MM.1S (cell line): ENCODE measurements around the gene DUSP8.

Experiments
- DNase-seq: peaks from one replicate; pipeline ENCODE4 v3.0.0-alpha.2; 2015
- H2AFZ ChIP-seq: fragments of 300-600 bp; sonication (generic); 2 replicates; pipeline ENCODE4 v1.6.0; 2016; ENCODE audit warnings: antibody characterized with exemption, low read length
- H3F3A ChIP-seq: fragments of 300-600 bp; sonication (generic); 2 replicates; pipeline ENCODE4 v1.6.1; 2016; ENCODE audit warnings: mild to moderate bottlenecking, antibody characterized with exemption, low read length, moderate library complexity, mixed read lengths; ENCODE audit not compliant: insufficient read depth
- H3K27ac ChIP-seq: fragments of 300-600 bp; sonication (generic); 2 replicates; pipeline ENCODE4 v1.5.1; 2016; ENCODE audit warnings: mild to moderate bottlenecking, low read length
- H3K27me3 ChIP-seq: fragments of 300-600 bp; sonication (generic); replicated peaks from 2 replicates; pipeline ENCODE4 v1.6.0; 2016; ENCODE audit warnings: low read length; ENCODE audit not compliant: insufficient read depth
- H3K36me3 ChIP-seq: fragments of 300-600 bp; sonication (generic); replicated peaks from 2 replicates; pipeline ENCODE4 v1.6.1; 2016; ENCODE audit warnings: mild to moderate bottlenecking, low read length, mixed read lengths; ENCODE audit not compliant: insufficient read depth
- H3K4me1 ChIP-seq: fragments of 300-600 bp; sonication (generic); 2 replicates; pipeline ENCODE4 v1.6.1; 2016; ENCODE audit warnings: low read length, mixed read lengths
- H3K4me2 ChIP-seq: fragments of 300-600 bp; sonication (generic); 2 replicates; pipeline ENCODE4 v1.6.0; 2016; ENCODE audit warnings: low read depth, low read length
- H3K4me3 ChIP-seq: fragments of 300-600 bp; sonication (generic); 2 replicates; pipeline ENCODE4 v1.5.1; 2016; ENCODE audit warnings: low read length, mixed read lengths
- H3K79me2 ChIP-seq: fragments of 300-600 bp; sonication (generic); 2 replicates; pipeline ENCODE4 v1.6.1; 2016; ENCODE audit warnings: mixed run types, low read length, mixed read lengths
- H3K9ac ChIP-seq: fragments of 300-600 bp; sonication (generic); 2 replicates; pipeline ENCODE4 v1.6.1; 2016; ENCODE audit warnings: low read length, mixed read lengths
- H3K9me2 ChIP-seq: fragments of 300-600 bp; sonication (generic); replicated peaks from 2 replicates; pipeline ENCODE4 v1.6.1; 2016; ENCODE audit warnings: mild to moderate bottlenecking, low read length, mixed read lengths; ENCODE audit not compliant: insufficient read depth
- H3K9me3 ChIP-seq: fragments of 300-600 bp; sonication (generic); replicated peaks from 2 replicates; pipeline ENCODE4 v1.6.1; 2016; ENCODE audit warnings: mild to moderate bottlenecking, low read length, mixed read lengths; ENCODE audit not compliant: insufficient read depth
- H4K20me1 ChIP-seq: fragments of 300-600 bp; sonication (generic); 2 replicates; pipeline ENCODE4 v1.6.1; 2016; ENCODE audit warnings: mild to moderate bottlenecking, low read length, moderate library complexity, mixed read lengths; ENCODE audit not compliant: insufficient read depth
- EZH2 ChIP-seq: fragments of 300-600 bp; sonication (generic); optimal IDR thresholded peaks from 2 replicates; pipeline ENCODE3; 2017; ENCODE audit warnings: low read depth, mild to moderate bottlenecking, antibody characterized with exemption, low read length, mixed read lengths
- EZH2phosphoT487 ChIP-seq: fragments of 300-600 bp; sonication (generic); IDR thresholded peaks from 2 replicates; pipeline ENCODE4 v1.6.1; 2018; ENCODE audit warnings: antibody characterized with exemption, low read length
- TF ChIP-seq, protein P1 (sequence below): fragments of 300-600 bp; sonication (generic); IDR thresholded peaks from 2 replicates; pipeline ENCODE4 v1.5.1; 2016; ENCODE audit warnings: antibody characterized with exemption, low read length, mixed read lengths

The DUSP8 gene

DNA sequence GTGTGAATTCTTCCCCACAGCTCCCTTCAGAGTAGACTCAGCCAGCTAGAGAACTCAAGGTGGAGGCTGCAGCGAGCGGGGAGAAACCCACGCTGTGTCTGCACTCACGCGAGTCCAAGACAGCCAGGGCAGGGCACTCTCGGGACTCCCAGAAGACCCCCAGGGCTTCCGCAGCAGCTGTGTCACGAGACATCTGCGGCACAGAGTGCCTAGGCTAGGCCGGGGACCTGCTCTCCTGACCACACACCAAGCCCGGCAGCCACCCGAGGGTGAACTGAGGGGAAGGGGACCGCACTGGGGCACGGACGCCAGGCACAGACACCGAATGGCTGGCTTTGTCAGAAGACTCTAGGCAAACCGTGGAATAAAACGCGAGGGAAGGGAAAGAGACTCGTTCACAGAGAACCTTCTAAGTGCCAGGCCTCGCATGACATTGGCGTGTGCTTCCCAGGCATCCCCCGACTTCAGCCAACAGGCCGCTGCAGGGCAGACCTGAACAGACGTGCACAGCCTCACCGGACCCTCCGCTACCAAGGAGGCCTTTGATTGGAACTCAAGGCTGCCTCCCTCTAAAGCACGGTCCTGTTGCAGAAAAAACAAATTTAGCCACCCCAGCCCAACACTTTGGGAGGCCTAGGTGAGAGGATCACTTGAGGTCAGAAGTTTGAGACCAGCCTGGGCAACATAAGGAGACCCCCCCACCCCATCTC lies 67.3 kb downstream of the DUSP8 start:
- H3K27ac ChIP-seq: no peak overlapping the region
- H4K20me1 ChIP-seq: no peaks in the 10 kb centered on the region
- H3K4me1 ChIP-seq: no peaks in the 10 kb centered on the region
- no peak overlapping the region for H3K4me2 ChIP-seq
- TF ChIP-seq EZH2phosphoT487 (no peak), EZH2 (no peak)
- H3K79me2 ChIP-seq: peaks cover 23% of the 10 kb centered on the region
- no peaks in the 10 kb centered on the region for H3K9me3 ChIP-seq
- H3K9me2 ChIP-seq: no peaks in the 10 kb centered on the region
- H2AFZ ChIP-seq: no peak overlapping the region
- H3K9ac ChIP-seq: no peak overlapping the region
- DNase-seq: no peak
- H3K27me3 ChIP-seq: no peaks in the 10 kb centered on the region
- no peak overlapping the region for H3K4me3 ChIP-seq
- no peaks in the 10 kb centered on the region for H3F3A ChIP-seq
- H3K36me3 ChIP-seq: no peaks in the 10 kb centered on the region

DNA sequence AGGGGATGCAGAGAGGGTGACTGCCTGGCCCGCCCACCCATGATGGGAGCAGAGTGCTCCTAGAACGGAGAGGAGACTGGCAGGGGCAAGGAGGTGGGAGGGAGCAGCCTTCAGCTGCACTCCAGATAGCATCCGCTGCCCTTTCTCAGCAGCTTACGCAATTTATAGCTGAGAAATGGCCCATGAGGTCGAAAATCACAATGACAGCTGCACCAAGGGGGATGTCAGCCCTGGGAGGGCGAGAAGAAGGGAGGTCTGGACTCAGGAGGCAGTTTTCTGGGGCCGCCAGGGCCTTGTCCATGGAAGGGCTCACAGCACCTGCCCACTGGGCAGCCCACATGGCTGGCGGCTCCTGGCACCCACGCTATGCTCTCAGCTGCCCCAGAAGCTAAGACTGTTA lies 67.9 kb downstream of the DUSP8 start:
- H3K9me3 ChIP-seq: no peaks in the 10 kb centered on the region
- no peak overlapping the region for H3K27ac ChIP-seq
- H3K27me3 ChIP-seq: no peaks in the 10 kb centered on the region
- no peaks in the 10 kb centered on the region for H3K4me1 ChIP-seq
- peaks cover 26% of the 10 kb centered on the region for H3K79me2 ChIP-seq
- no peaks in the 10 kb centered on the region for H3K36me3 ChIP-seq
- no peak overlapping the region for H3K9ac ChIP-seq
- TF ChIP-seq EZH2phosphoT487 (no peak), EZH2 (no peak)
- TF ChIP-seq, protein P1, sequence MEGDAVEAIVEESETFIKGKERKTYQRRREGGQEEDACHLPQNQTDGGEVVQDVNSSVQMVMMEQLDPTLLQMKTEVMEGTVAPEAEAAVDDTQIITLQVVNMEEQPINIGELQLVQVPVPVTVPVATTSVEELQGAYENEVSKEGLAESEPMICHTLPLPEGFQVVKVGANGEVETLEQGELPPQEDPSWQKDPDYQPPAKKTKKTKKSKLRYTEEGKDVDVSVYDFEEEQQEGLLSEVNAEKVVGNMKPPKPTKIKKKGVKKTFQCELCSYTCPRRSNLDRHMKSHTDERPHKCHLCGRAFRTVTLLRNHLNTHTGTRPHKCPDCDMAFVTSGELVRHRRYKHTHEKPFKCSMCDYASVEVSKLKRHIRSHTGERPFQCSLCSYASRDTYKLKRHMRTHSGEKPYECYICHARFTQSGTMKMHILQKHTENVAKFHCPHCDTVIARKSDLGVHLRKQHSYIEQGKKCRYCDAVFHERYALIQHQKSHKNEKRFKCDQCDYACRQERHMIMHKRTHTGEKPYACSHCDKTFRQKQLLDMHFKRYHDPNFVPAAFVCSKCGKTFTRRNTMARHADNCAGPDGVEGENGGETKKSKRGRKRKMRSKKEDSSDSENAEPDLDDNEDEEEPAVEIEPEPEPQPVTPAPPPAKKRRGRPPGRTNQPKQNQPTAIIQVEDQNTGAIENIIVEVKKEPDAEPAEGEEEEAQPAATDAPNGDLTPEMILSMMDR: no peak
- no peak overlapping the region for H3K4me2 ChIP-seq
- no peaks in the 10 kb centered on the region for H3K9me2 ChIP-seq
- H3K4me3 ChIP-seq: no peak overlapping the region
- DNase-seq: no peak
- no peaks in the 10 kb centered on the region for H3F3A ChIP-seq
- no peak overlapping the region for H2AFZ ChIP-seq
- no peaks in the 10 kb centered on the region for H4K20me1 ChIP-seq
